GM23248 (cell line): ENCODE results near the gene ADGRG7. TPM values are rescaled to one million over a fixed set of nuclear protein-coding genes. Genes with fewer than 3 reads are reported as not detected.

Experiments
- DNase-seq: peaks from one replicate; pipeline ENCODE4 v3.0.0-alpha.2; 2015
- H2AFZ ChIP-seq: fragments of 200-600 bp; sonication (generic); 2 replicates; pipeline ENCODE4 v1.6.1; 2016; ENCODE audit warnings: antibody characterized with exemption
- H3F3A ChIP-seq: fragments of 200-600 bp; sonication (generic); 2 replicates; pipeline ENCODE4 v1.6.1; 2016; ENCODE audit warnings: mild to moderate bottlenecking, antibody characterized with exemption, mixed run types; ENCODE audit not compliant: insufficient read depth
- H3K27ac ChIP-seq: fragments of 200-600 bp; sonication (generic); 2 replicates; pipeline ENCODE4 v1.5.1; 2016; ENCODE audit warnings: mild to moderate bottlenecking
- H3K27me3 ChIP-seq: fragments of 200-600 bp; sonication (generic); replicated peaks from 2 replicates; pipeline ENCODE4 v1.6.1; 2016; ENCODE audit warnings: mild to moderate bottlenecking; ENCODE audit not compliant: insufficient read depth
- H3K36me3 ChIP-seq: fragments of 200-600 bp; sonication (generic); 2 replicates; pipeline ENCODE4 v1.6.1; 2016; ENCODE audit warnings: low read depth, mild to moderate bottlenecking
- H3K4me1 ChIP-seq: fragments of 200-600 bp; sonication (generic); 2 replicates; pipeline ENCODE4 v1.6.1; 2016; ENCODE audit warnings: mild to moderate bottlenecking; ENCODE audit not compliant: insufficient read depth
- H3K4me2 ChIP-seq: fragments of 200-600 bp; sonication (generic); one replicate; pipeline ENCODE4 v1.6.1; 2016; ENCODE audit warnings: mild to moderate bottlenecking; ENCODE audit not compliant: unreplicated experiment
- H3K4me3 ChIP-seq: fragments of 200-600 bp; sonication (generic); 2 replicates; pipeline ENCODE4 v1.5.1; 2016; ENCODE audit warnings: mild to moderate bottlenecking
- H3K79me2 ChIP-seq: fragments of 200-600 bp; sonication (generic); 2 replicates; pipeline ENCODE4 v1.6.1; 2016; ENCODE audit warnings: mild to moderate bottlenecking; ENCODE audit not compliant: insufficient read depth
- H3K9ac ChIP-seq: fragments of 200-600 bp; sonication (generic); 2 replicates; pipeline ENCODE4 v1.6.1; 2016; ENCODE audit warnings: mild to moderate bottlenecking
- H3K9me2 ChIP-seq: fragments of 200-600 bp; sonication (generic); 2 replicates; pipeline ENCODE4 v1.6.1; 2016; ENCODE audit warnings: mixed run types, mild to moderate bottlenecking, moderate library complexity; ENCODE audit not compliant: insufficient read depth
- H3K9me3 ChIP-seq: fragments of 200-600 bp; sonication (generic); one replicate; pipeline ENCODE4 v1.6.1; 2017; ENCODE audit warnings: low read depth
- H4K20me1 ChIP-seq: fragments of 200-600 bp; sonication (generic); 2 replicates; pipeline ENCODE4 v1.6.0; 2016; ENCODE audit not compliant: insufficient read depth
- EZH2 ChIP-seq: fragments of 200-600 bp; sonication (generic); IDR thresholded peaks from 2 replicates; pipeline ENCODE4 v1.6.1; 2018; ENCODE audit warnings: antibody characterized with exemption, mild to moderate bottlenecking; ENCODE audit not compliant: insufficient read depth, poor library complexity, severe bottlenecking
- EZH2phosphoT487 ChIP-seq: fragments of 200-600 bp; sonication (generic); IDR thresholded peaks from 2 replicates; pipeline ENCODE4 v1.6.1; 2018; ENCODE audit warnings: antibody characterized with exemption, moderate library complexity, mild to moderate bottlenecking, low read depth; ENCODE audit not compliant: insufficient read depth
- whole genome bisulfite sequencing, 2 experiments: methylation state at CpG; one replicate each; pipeline ENCODE4 v1.1.6; 2015 to 2017; ENCODE audit warnings: low lambda C conversion rate in 2 of 2, low coverage in 1 of 2; ENCODE audit errors: missing lambda C conversion rate in 2 of 2; 5-methylcytosine and 5-hydroxymethylcytosine counted together
- in situ Hi-C: fragments of 300-500 bp; cut with MboI; formaldehyde crosslinking; loops from 2 replicates; pipeline ENCODE4 v1.15.0; 2020
- polyA plus RNA-seq: library from polyadenylated mRNA; unstranded; fragments of >200 nt; fragmentation: Nextera tagmentation; extraction: Ambion mirVana; gene quantifications from 2 replicates; pipeline ENCODE4 v1.2.1, GENCODE V29; 2016
- total RNA-seq: library from RNA; depleted of rRNA; stranded (reverse); fragments of >200 nt; shearing (Covaris generic); gene quantifications from 2 replicates; pipeline ENCODE4 v1.2.3, GENCODE V29; 2014

The ADGRG7 gene
- total and polyA plus RNA-seq, 2 experiments from 2014 or later: not detected

- no peaks in the 10 kb centered on the region for H4K20me1 ChIP-seq
- H3F3A ChIP-seq: no peaks in the 10 kb centered on the region
- H3K9ac ChIP-seq: no peak overlapping the region
- no peak overlapping the region for H3K4me2 ChIP-seq
- no peaks in the 10 kb centered on the region for H3K9me2 ChIP-seq
- no peaks in the 10 kb centered on the region for H3K4me1 ChIP-seq
- in situ Hi-C loops: loop anchor here (5.0 kb wide), 1 partner anchor 128 kb away; no protein-coding TSS in a partner anchor
- no peak overlapping the region for H3K4me3 ChIP-seq
- TF ChIP-seq EZH2phosphoT487 (no peak), EZH2 (no peak)
- H2AFZ ChIP-seq: peak overlapping the region; percentile 91; the same call in 1 of the 2 replicates
- no peak for DNase-seq
- H3K79me2 ChIP-seq: no peaks in the 10 kb centered on the region
- H3K36me3 ChIP-seq: no peaks in the 10 kb centered on the region
- 0% methylated on average over 1 of the region's 1 CpG for WGBS, 2 experiments
- H3K9me3 ChIP-seq: no peaks in the 10 kb centered on the region
- H3K27ac ChIP-seq: no peak overlapping the region
- H3K27me3 ChIP-seq: no peaks in the 10 kb centered on the region
Observed at GRCh38 chr3:100590840-100591147, 18.6 kb upstream of the ADGRG7 start.

DNA sequence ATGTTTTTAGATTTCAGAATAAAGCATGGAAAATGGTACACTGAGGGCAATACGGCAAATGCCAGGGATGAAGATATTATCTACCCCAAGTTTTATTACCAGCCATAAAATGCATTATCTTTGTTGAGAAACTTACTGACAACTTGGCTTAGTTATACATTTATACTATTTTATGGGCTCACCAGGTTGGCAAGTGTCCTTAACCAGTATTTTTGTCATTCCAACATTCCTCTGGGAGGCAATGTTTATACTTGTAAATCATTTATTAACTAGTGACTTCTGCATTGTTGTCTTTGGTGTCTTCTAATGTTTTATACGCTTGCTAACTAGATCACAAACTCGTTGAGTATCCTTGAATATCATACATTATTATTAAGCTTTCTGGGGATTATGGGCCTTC, 18.0 kb upstream of the ADGRG7 start:
- Histone ChIP-seq H3K9ac (no peak overlapping the region), H3K9me3 (no peaks in the 10 kb centered on the region), H3K9me2 (no peaks in the 10 kb centered on the region), H4K20me1 (no peaks in the 10 kb centered on the region), H3F3A (no peaks in the 10 kb centered on the region), H2AFZ (no peak overlapping the region), H3K4me1 (no peaks in the 10 kb centered on the region), H3K36me3 (no peaks in the 10 kb centered on the region), H3K79me2 (no peaks in the 10 kb centered on the region), H3K27me3 (no peaks in the 10 kb centered on the region), H3K4me3 (no peak overlapping the region), H3K4me2 (no peak overlapping the region), H3K27ac (no peak overlapping the region)
- 54 to 56% methylated on average over 3 of the region's 3 CpGs for WGBS, 2 experiments
- no peak for TF ChIP-seq EZH2phosphoT487
- TF ChIP-seq EZH2: no peak
- in situ Hi-C loops: loop anchor here (5.0 kb wide), 1 partner anchor 129 kb away; no protein-coding TSS in a partner anchor
- no peak for DNase-seq

GRCh38 chr3:100600181-100601042, 9.0 kb upstream of the ADGRG7 start:
- Histone ChIP-seq H4K20me1 (no peaks in the 10 kb centered on the region), H3K4me3 (no peak overlapping the region), H3K9me2 (no peaks in the 10 kb centered on the region), H3K9me3 (no peaks in the 10 kb centered on the region), H3K79me2 (no peaks in the 10 kb centered on the region), H2AFZ (no peak overlapping the region), H3K27me3 (peaks cover 4% of the 10 kb centered on the region; the same call in 1 of the 2 replicates), H3K36me3 (no peaks in the 10 kb centered on the region), H3K4me1 (0 out of 2 replicates have a peak, but pooled peaks cover 7% of the 10 kb centered on the region), H3K27ac (no peak overlapping the region), H3F3A (no peaks in the 10 kb centered on the region), H3K9ac (no peak overlapping the region), H3K4me2 (no peak overlapping the region)
- in situ Hi-C loops: no loop called here
- TF ChIP-seq EZH2phosphoT487: no peak
- TF ChIP-seq EZH2: no peak
- WGBS, 2 experiments: 67 to 69% methylated on average over 11 of the region's 11 CpGs
- DNase-seq: no peak

GRCh38 chr3:100602506-100603444, 6.6 kb upstream of the ADGRG7 start:
- Histone ChIP-seq H3K9me2 (no peaks in the 10 kb centered on the region), H3K79me2 (no peaks in the 10 kb centered on the region), H3K27ac (no peak overlapping the region), H3K4me3 (no peak overlapping the region), H3K4me2 (no peak overlapping the region), H2AFZ (no peak overlapping the region), H3K9ac (no peak overlapping the region), H3K9me3 (no peaks in the 10 kb centered on the region), H4K20me1 (no peaks in the 10 kb centered on the region), H3K27me3 (peaks cover 7% of the 10 kb centered on the region; the same call in 1 of the 2 replicates), H3F3A (no peaks in the 10 kb centered on the region), H3K36me3 (no peaks in the 10 kb centered on the region), H3K4me1 (0 out of 2 replicates have a peak, but pooled peaks cover 7% of the 10 kb centered on the region)
- 69 to 76% methylated on average over 7 of the region's 7 CpGs for WGBS, 2 experiments
- TF ChIP-seq EZH2: no peak
- TF ChIP-seq EZH2phosphoT487: no peak
- in situ Hi-C loops: no loop called here
- DNase-seq: peak; percentile 26
